Endodermal cell (in vitro differentiated cells): ENCODE measurements around the gene BMP8B. TPM values are rescaled to one million over a fixed set of nuclear protein-coding genes. Genes with fewer than 3 reads are reported as not detected.

Experiments
- DNase-seq: peaks from one replicate; pipeline ENCODE4 v3.0.0-alpha.2; 2017
- H3K27ac ChIP-seq: 2 replicates; pipeline ENCODE4 v1.5.1; 2013; ENCODE audit warnings: mild to moderate bottlenecking, low read depth, low read length, moderate library complexity
- H3K27me3 ChIP-seq: 2 replicates; pipeline ENCODE4 v1.6.1; 2013; ENCODE audit warnings: mild to moderate bottlenecking, low read length, moderate library complexity; ENCODE audit not compliant: insufficient read depth, control insufficient read depth, poor library complexity, severe bottlenecking
- H3K36me3 ChIP-seq: 2 replicates; pipeline ENCODE4 v1.7.0; 2013; ENCODE audit warnings: mild to moderate bottlenecking, low read length, moderate library complexity; ENCODE audit not compliant: control insufficient read depth, insufficient read depth
- H3K4me1 ChIP-seq: one replicate; pipeline ENCODE4 v1.7.0; 2013; ENCODE audit warnings: low read length; ENCODE audit not compliant: control insufficient read depth, insufficient read depth
- H3K4me3 ChIP-seq: 2 replicates; pipeline ENCODE4 v1.5.1; 2013; ENCODE audit warnings: mild to moderate bottlenecking, low read length, moderate library complexity
- H3K9ac ChIP-seq: 2 replicates; pipeline ENCODE4 v1.6.1; 2013; ENCODE audit warnings: mild to moderate bottlenecking, low read length, moderate library complexity; ENCODE audit not compliant: poor library complexity, severe bottlenecking; ENCODE audit errors: extremely low read depth
- H3K9me3 ChIP-seq: 2 replicates; pipeline ENCODE4 v1.6.1; 2013; ENCODE audit warnings: mild to moderate bottlenecking, low read length, moderate library complexity; ENCODE audit not compliant: control insufficient read depth
- H3K27ac Mint-ChIP-seq: 2 replicates; pipeline ENCODE4 v1.8.0; 2020; ENCODE audit warnings: mixed read lengths
- H3K27me3 Mint-ChIP-seq: 2 replicates; pipeline ENCODE4 v1.8.0; 2021; ENCODE audit warnings: mild to moderate bottlenecking, mixed read lengths; ENCODE audit not compliant: insufficient read depth
- H3K36me3 Mint-ChIP-seq: 2 replicates; pipeline ENCODE4 v1.8.0; 2020; ENCODE audit warnings: low read depth, mixed read lengths
- H3K4me1 Mint-ChIP-seq: 2 replicates; pipeline ENCODE4 v1.8.0; 2020; ENCODE audit warnings: mixed read lengths
- H3K4me3 Mint-ChIP-seq: 2 replicates; pipeline ENCODE4 v1.8.0; 2020; ENCODE audit warnings: mild to moderate bottlenecking, moderate library complexity, mixed read lengths
- H3K9me3 Mint-ChIP-seq: 2 replicates; pipeline ENCODE4 v1.8.0; 2020; ENCODE audit warnings: mild to moderate bottlenecking, mixed read lengths
- WGBS, 2 experiments: methylation state at CpG; one replicate each; pipeline versions ENCODE4 v1.1.5 to v1.1.7; 2013; ENCODE audit warnings: missing lambda C conversion rate in 2 of 2, mixed read lengths in 1 of 2; ENCODE audit not compliant: insufficient coverage in 1 of 2, insufficient read length in 1 of 2; 5-methylcytosine and 5-hydroxymethylcytosine counted together
- total RNA-seq, 2 donors: library from RNA; stranded (reverse); fragmentation: NEBNext Ultra II Directional in 1 of 2; extraction: Animal tissue kit (Norgen Biotek cat#: 25700) in 1 of 2; gene quantifications; 2 replicates in 1 of 2; 3 replicates in 1 of 2; pipeline ENCODE4 v1.2.1, GENCODE V29; 2021
- TF ChIP-seq, protein P1 (sequence below): fragments of 200-600 bp; sonication (generic); conservative IDR thresholded peaks from 2 replicates; pipeline ENCODE4 v1.5.0; 2021; ENCODE audit warnings: antibody characterized with exemption, mild to moderate bottlenecking

The BMP8B gene
- total RNA-seq, 2 donors from 2014 or later: 0.13 to 0.29 TPM

GRCh38 chr1:39711104-39711965 lies 77.3 kb downstream of the BMP8B start:
- Mint-ChIP-seq H3K4me3 (no peak overlapping the region), H3K27ac (no peak overlapping the region), H3K27me3 (peaks cover 98% of the 10 kb centered on the region), H3K36me3 (no peaks in the 10 kb centered on the region), H3K4me1 (peaks cover 13% of the 10 kb centered on the region), H3K9me3 (no peaks in the 10 kb centered on the region)
- no peak overlapping the region for H3K9ac ChIP-seq
- peaks cover 100% of the 10 kb centered on the region for H3K27me3 ChIP-seq
- WGBS, 2 experiments: 34% methylated on average over 10 to 12 of the region's 12 CpGs
- H3K4me3 ChIP-seq: no peak overlapping the region
- no peaks in the 10 kb centered on the region for H3K36me3 ChIP-seq
- H3K9me3 ChIP-seq: no peaks in the 10 kb centered on the region
- TF ChIP-seq, protein P1, sequence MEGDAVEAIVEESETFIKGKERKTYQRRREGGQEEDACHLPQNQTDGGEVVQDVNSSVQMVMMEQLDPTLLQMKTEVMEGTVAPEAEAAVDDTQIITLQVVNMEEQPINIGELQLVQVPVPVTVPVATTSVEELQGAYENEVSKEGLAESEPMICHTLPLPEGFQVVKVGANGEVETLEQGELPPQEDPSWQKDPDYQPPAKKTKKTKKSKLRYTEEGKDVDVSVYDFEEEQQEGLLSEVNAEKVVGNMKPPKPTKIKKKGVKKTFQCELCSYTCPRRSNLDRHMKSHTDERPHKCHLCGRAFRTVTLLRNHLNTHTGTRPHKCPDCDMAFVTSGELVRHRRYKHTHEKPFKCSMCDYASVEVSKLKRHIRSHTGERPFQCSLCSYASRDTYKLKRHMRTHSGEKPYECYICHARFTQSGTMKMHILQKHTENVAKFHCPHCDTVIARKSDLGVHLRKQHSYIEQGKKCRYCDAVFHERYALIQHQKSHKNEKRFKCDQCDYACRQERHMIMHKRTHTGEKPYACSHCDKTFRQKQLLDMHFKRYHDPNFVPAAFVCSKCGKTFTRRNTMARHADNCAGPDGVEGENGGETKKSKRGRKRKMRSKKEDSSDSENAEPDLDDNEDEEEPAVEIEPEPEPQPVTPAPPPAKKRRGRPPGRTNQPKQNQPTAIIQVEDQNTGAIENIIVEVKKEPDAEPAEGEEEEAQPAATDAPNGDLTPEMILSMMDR: peak; percentile 44
- DNase-seq: peak; percentile 61
- no peak overlapping the region for H3K27ac ChIP-seq
- H3K4me1 ChIP-seq: no peaks in the 10 kb centered on the region

- Histone ChIP-seq H3K27me3 (peaks cover 100% of the 10 kb centered on the region), H3K9me3 (no peaks in the 10 kb centered on the region), H3K4me3 (no peak overlapping the region), H3K36me3 (no peaks in the 10 kb centered on the region), H3K4me1 (no peaks in the 10 kb centered on the region), H3K9ac (no peak overlapping the region), H3K27ac (no peak overlapping the region)
- TF ChIP-seq, protein P1: no peak
- Mint-ChIP-seq H3K36me3 (no peaks in the 10 kb centered on the region), H3K4me1 (peaks cover 13% of the 10 kb centered on the region), H3K4me3 (no peak overlapping the region), H3K27me3 (peaks cover 98% of the 10 kb centered on the region), H3K9me3 (no peaks in the 10 kb centered on the region), H3K27ac (no peak overlapping the region)
- 88 to 90% methylated on average over 4 of the region's 4 CpGs for WGBS, 2 experiments
- no peak for DNase-seq
These were observed 81.2 kb downstream of the BMP8B start for GRCh38 chr1:39707506-39707905.

Other genes with a start within 250 kb of the BMP8B start
- 100 to 1,000 TPM; 230 to 270 TPM for gene PABPC4, start 212.1 kb downstream of the BMP8B start, total RNA-seq
- 1 to 10 TPM; 1.2 to 1.5 TPM for gene HEYL, start 149.2 kb downstream of the BMP8B start, total RNA-seq
- not detected for gene NT5C1A, start 116.8 kb downstream of the BMP8B start, total RNA-seq
- not detected for gene HPCAL4, start 97.4 kb downstream of the BMP8B start, total RNA-seq
- gene PPIE, start 50.0 kb downstream of the BMP8B start, total RNA-seq: 10 to 100 TPM; 39.5 to 59.4 TPM
- gene OXCT2, start 17.5 kb downstream of the BMP8B start, total RNA-seq: 1 to 10 TPM; 1.8 TPM
- gene TRIT1, start 94.6 kb upstream of the BMP8B start, total RNA-seq: 10 to 100 TPM; 26.2 to 35.1 TPM
- 10 to 100 TPM; 35.0 to 39.5 TPM for gene MYCL, start 113.1 kb upstream of the BMP8B start, total RNA-seq
- gene MFSD2A, start 166.3 kb upstream of the BMP8B start, total RNA-seq: 1 to 10 TPM; 6.3 to 8.5 TPM